A549 (cell line): ENCODE data around the gene PM20D2. TPM values are rescaled to one million over a fixed set of nuclear protein-coding genes. Genes with fewer than 3 reads are reported as not detected.

ENCODE experiments used
- ATAC-seq, 2 experiments: fragments of 200-7000 bp in 1 of 2; fragments of >200 bp in 1 of 2; cut with Nextera tagmentation in 1 of 2; cut with Tn5 transposase in 1 of 2; 3 replicates each; pipeline versions ENCODE4 v1.8.0 to v1.9.1; 2018 to 2020; ENCODE audit warnings: mild to moderate bottlenecking in 1 of 2, moderate library complexity in 1 of 2
- CTCF ChIA-PET: fragments of 300-600 bp; sonication (Branson Sonifier 250); formaldehyde crosslinking; extraction: SDS; loops from one replicate; lab custom pipeline; 2021; ENCODE audit warnings: antibody characterized with exemption, inconsistent platforms; lab: Yijun Ruan, JAX
- POLR2A ChIA-PET: fragments of 350-600 bp; formaldehyde crosslinking; extraction: SDS; loops from one replicate; lab custom pipeline; 2021; ENCODE audit warnings: antibody characterized with exemption, inconsistent platforms; lab: Yijun Ruan, JAX
- DNase-seq, 2 experiments: peaks; one replicate each; pipeline versions ENCODE4 v3.0.0 to v3.0.0-alpha.2; 2011 to 2016; ENCODE audit warnings: low read depth in 1 of 2, low spot score in 1 of 2
- FAIRE-seq: peaks from 2 replicates; lab custom pipeline; 2011; peaks lifted over from hg19 to GRCh38; lab: Jason Lieb, UNC
- H3K27ac ChIP-seq, 2 experiments: fragments of >200 bp; sonication (Bioruptor Twin); formaldehyde crosslinking; 3 replicates each; pipeline ENCODE4 v1.5.1; 2016 to 2017
- H3K4me1 ChIP-seq: fragments of >200 bp; sonication (Bioruptor Twin); formaldehyde crosslinking; 3 replicates; pipeline ENCODE4 v1.6.1; 2016
- H3K4me2 ChIP-seq: fragments of >200 bp; sonication (Bioruptor Twin); formaldehyde crosslinking; 3 replicates; pipeline ENCODE4 v1.6.1; 2016
- H3K4me3 ChIP-seq: fragments of >200 bp; sonication (Bioruptor Twin); formaldehyde crosslinking; 3 replicates; pipeline ENCODE4 v1.5.1; 2016
- H3K9me3 ChIP-seq: fragments of >200 bp; sonication (Bioruptor Twin); formaldehyde crosslinking; 3 replicates; pipeline ENCODE4 v1.6.1; 2016
- CEBPB ChIP-seq, 2 experiments: fragments of >200 bp in 1 of 2; sonication (Bioruptor Twin) in 1 of 2; formaldehyde crosslinking in 1 of 2; IDR thresholded peaks; 2 replicates each; pipeline ENCODE4 v1.6.1; 2012 to 2016
- CHD4 ChIP-seq: fragments of 200-600 bp; sonication (generic); IDR thresholded peaks from 2 replicates; pipeline ENCODE4 v1.6.1; 2016; ENCODE audit warnings: antibody characterized with exemption, mild to moderate bottlenecking, borderline replicate concordance
- EHF ChIP-seq: fragments of 250-450 bp; sonication (Bioruptor Pico); IDR thresholded peaks from 2 replicates; pipeline ENCODE4 v1.5.0; 2020; ENCODE audit warnings: mild to moderate bottlenecking
- EP300 ChIP-seq, 2 experiments: fragments of >200 bp; sonication (Bioruptor Twin); formaldehyde crosslinking; IDR thresholded peaks; 2 replicates in 1 of 2; 3 replicates in 1 of 2; pipeline ENCODE4 v1.6.1; 2016 to 2017
- FOSB ChIP-seq: fragments of 250-450 bp; sonication (Bioruptor Pico); IDR thresholded peaks from 2 replicates; pipeline ENCODE4 v1.5.0; 2020; ENCODE audit warnings: mild to moderate bottlenecking, moderate library complexity
- FOSL2 ChIP-seq, 2 experiments: fragments of 450-650 bp in 1 of 2; fragments of >200 bp in 1 of 2; sonication (Bioruptor Twin) in 1 of 2; formaldehyde crosslinking; IDR thresholded peaks; 2 replicates each; pipeline versions ENCODE4 v1.5.0 to v1.6.1; 2016 to 2020; ENCODE audit warnings: mild to moderate bottlenecking in 1 of 2, moderate library complexity in 1 of 2
- HMGXB4 ChIP-seq: fragments of 250-450 bp; sonication (Bioruptor Pico); IDR thresholded peaks from 2 replicates; pipeline ENCODE4 v1.5.0; 2021; ENCODE audit warnings: mild to moderate bottlenecking, moderate library complexity, borderline replicate concordance
- KDM5A ChIP-seq: fragments of 200-600 bp; sonication (generic); IDR thresholded peaks from 2 replicates; pipeline ENCODE4 v1.6.1; 2016; ENCODE audit warnings: antibody characterized with exemption, mild to moderate bottlenecking
- MYC ChIP-seq: IDR thresholded peaks from 2 replicates; pipeline ENCODE4 v1.6.1; 2012; ENCODE audit warnings: mild to moderate bottlenecking, inconsistent platforms, low read length, improper control_type of control experiment, borderline replicate concordance
- NFE2L2 ChIP-seq: fragments of 150-350 bp; conservative IDR thresholded peaks from 2 replicates; pipeline ENCODE4 v1.6.1; 2014; ENCODE audit warnings: low read length
- PHF8 ChIP-seq: fragments of 200-600 bp; sonication (generic); IDR thresholded peaks from 2 replicates; pipeline ENCODE4 v1.6.1; 2016; ENCODE audit warnings: low read depth, mild to moderate bottlenecking, antibody characterized with exemption, moderate library complexity, borderline replicate concordance
- POLR2AphosphoS2 ChIP-seq: conservative IDR thresholded peaks from 2 replicates; pipeline ENCODE4 v1.6.1; 2012; ENCODE audit warnings: low read length, improper control_type of control experiment, inconsistent platforms
- RARB ChIP-seq: fragments of 250-450 bp; sonication (Bioruptor Pico); IDR thresholded peaks from 2 replicates; pipeline ENCODE4 v1.8.0; 2021; ENCODE audit warnings: mild to moderate bottlenecking, moderate library complexity
- SREBF2 ChIP-seq: fragments of 450-650 bp; IDR thresholded peaks from 2 replicates; pipeline ENCODE4 v1.6.1; 2014; ENCODE audit warnings: mild to moderate bottlenecking, moderate library complexity
- ZC3H11A ChIP-seq: fragments of 450-650 bp; IDR thresholded peaks from 2 replicates; pipeline ENCODE4 v1.6.1; 2014; ENCODE audit warnings: antibody characterized with exemption, mild to moderate bottlenecking
- WGBS: methylation state at CpG from one replicate; pipeline ENCODE4 v1.1.6; 2017; ENCODE audit errors: missing lambda C conversion rate; 5-methylcytosine and 5-hydroxymethylcytosine counted together
- polyA plus RNA-seq, 4 experiments: library from polyadenylated mRNA; depleted of rRNA in 3 of 4; stranded (reverse); fragments of >200 nt; fragmentation: RNase III in 1 of 4; extraction: RNeasy Plus Mini Kit Qiagen cat#74134 plus additional on column Dnase treatment in 1 of 4; gene quantifications; 2 replicates in 3 of 4; 3 replicates in 1 of 4; pipeline ENCODE4 v1.2.3, GENCODE V29; 2011 to 2017

The PM20D2 gene
- polyA plus RNA-seq, 2 of the 4 experiments (the other 2 are of a cell fraction): 14.7 to 25.4 TPM

- TF ChIP-seq NFE2L2 (no peak), FOSL2 (IDR thresholded peaks at IDR 0.05) (no peak), FOSL2 (CRISPR knock-in tag; IDR thresholded peaks at IDR 0.05) (no peak), PHF8 (no peak), CHD4 (no peak), FOSB (CRISPR knock-in tag) (no peak), SREBF2 (no peak), ZC3H11A (no peak), HMGXB4 (CRISPR knock-in tag) (no peak)
Observed at GRCh38 chr6:89145091-89145955, 532 bp upstream of the PM20D2 start (continued).

- 0 out of 2 replicates have a peak, but pooled peaks have one; percentile 7 for TF ChIP-seq KDM5A
- no peak for TF ChIP-seq POLR2AphosphoS2
- TF ChIP-seq, all 56 proteins: peak for 1
- peak overlapping the region; percentile 96 to 99 for H3K27ac ChIP-seq
- no peaks in the 10 kb centered on the region for H3K9me3 ChIP-seq
- peak overlapping the region; percentile 85 for H3K4me3 ChIP-seq
- H3K4me1 ChIP-seq: peaks cover 31% of the 10 kb centered on the region
- ATAC-seq (peak; percentile 70 to 73), FAIRE-seq (peak; percentile 56), DNase-seq (peak; percentile 6 to 36)
- CTCF ChIA-PET: interaction anchor here (0.6 to 4.1 kb wide), 4 partner anchors 11 to 164 kb away, joined by 3 to 16 read pairs (median 3); no protein-coding TSS in a partner anchor
- whole genome bisulfite sequencing: 26% methylated on average over 24 of the region's 26 CpGs
- POLR2A ChIA-PET: interaction anchor here (1.2 to 2.2 kb wide), 5 partner anchors 29 to 205 kb away, joined by 3 to 16 read pairs (median 5); partner anchors contain the start of genes PNRC1, RNGTT, SRSF12 and UBE2J1
- peak overlapping the region; percentile 86 for H3K4me2 ChIP-seq
Observed at GRCh38 chr6:89146718-89147700, 1.2 kb downstream of the PM20D2 start.

GRCh38 chr6:89148016-89148750 is 2.3 kb downstream of the PM20D2 start:
- TF ChIP-seq FOSL2 (IDR thresholded peaks at IDR 0.05): no peak
- TF ChIP-seq FOSL2 (CRISPR knock-in tag; IDR thresholded peaks at IDR 0.05): peak; percentile 56
- TF ChIP-seq EHF (CRISPR knock-in tag): no peak
- no peak for TF ChIP-seq EP300 (IDR thresholded peaks at IDR 0.05)
- TF ChIP-seq MYC: no peak
- TF ChIP-seq CEBPB (IDR thresholded peaks at IDR 0.05): no peak
- no peak for TF ChIP-seq RARB (CRISPR knock-in tag)
- DNase-seq (no peak), ATAC-seq (no peak), FAIRE-seq (no peak)
- Histone ChIP-seq H3K9me3 (no peaks in the 10 kb centered on the region), H3K4me2 (peak overlapping the region; percentile 86), H3K4me1 (peaks cover 31% of the 10 kb centered on the region), H3K27ac (no peak overlapping the region), H3K4me3 (no peak overlapping the region)
- POLR2A ChIA-PET: no interaction called here
- WGBS: 63% methylated on average over 17 of the region's 17 CpGs
- CTCF ChIA-PET: interaction anchor here (0.6 to 1.5 kb wide), 2 partner anchors 10 to 42 kb away, joined by 3 read pairs; no protein-coding TSS in a partner anchor
